ENCODE data around the gene UBL4B. TPM values are rescaled to one million over a fixed set of nuclear protein-coding genes. Genes with fewer than 3 reads are reported as not detected.

Gene UBL4B
- total RNA-seq, 1 donor from 2014 or later, result not detected

GRCh38 chr1:110130113-110130591, 17.9 kb downstream of the UBL4B start:
- TF ChIP-seq CTCF (conservative IDR thresholded peaks at IDR 0.05; ENCODE audit: low read depth, low read length), result peak; percentile 27
- no peak for DNase-seq (ENCODE audit: low read depth)
- H3K4me3 ChIP-seq (ENCODE audit: low read depth, low read length), result no peak overlapping the region

- H3K4me3 ChIP-seq (ENCODE audit: low read depth, low read length), result no peak overlapping the region
- no peak for TF ChIP-seq CTCF (conservative IDR thresholded peaks at IDR 0.05; ENCODE audit: low read depth, low read length)
- DNase-seq (ENCODE audit: low read depth), result no peak
Measured at GRCh38 chr1:110130989-110131388, 18.7 kb downstream of the UBL4B start.

- DNase-seq (ENCODE audit: low read depth), result no peak
- TF ChIP-seq CTCF (conservative IDR thresholded peaks at IDR 0.05; ENCODE audit: low read depth, low read length), result no peak
- H3K4me3 ChIP-seq (ENCODE audit: low read depth, low read length), result no peak overlapping the region
Measured at GRCh38 chr1:110132682-110133081, 20.4 kb downstream of the UBL4B start.

GRCh38 chr1:110133436-110133835, 21.2 kb downstream of the UBL4B start:
- DNase-seq (ENCODE audit: low read depth), result no peak
- no peak for TF ChIP-seq CTCF (conservative IDR thresholded peaks at IDR 0.05; ENCODE audit: low read depth, low read length)

GRCh38 chr1:110134050-110134595, 21.9 kb downstream of the UBL4B start:
- no peak for DNase-seq (ENCODE audit: low read depth)
- TF ChIP-seq CTCF (conservative IDR thresholded peaks at IDR 0.05; ENCODE audit: low read depth, low read length), result no peak
- H3K4me3 ChIP-seq (ENCODE audit: low read depth, low read length), result no peak overlapping the region

More at GRCh38 chr1:110133436-110133835, 21.2 kb downstream of the UBL4B start:
- H3K4me3 ChIP-seq (ENCODE audit: low read depth, low read length), result no peak overlapping the region

GRCh38 chr1:110135246-110135645, 23.0 kb downstream of the UBL4B start:
- no peak overlapping the region for H3K4me3 ChIP-seq (ENCODE audit: low read depth, low read length)
- TF ChIP-seq CTCF (conservative IDR thresholded peaks at IDR 0.05; ENCODE audit: low read depth, low read length), result no peak
- no peak for DNase-seq (ENCODE audit: low read depth)

GRCh38 chr1:110135666-110136065, 23.4 kb downstream of the UBL4B start:
- no peak for DNase-seq (ENCODE audit: low read depth)

More at GRCh38 chr1:110135666-110136065, 23.4 kb downstream of the UBL4B start:
- TF ChIP-seq CTCF (conservative IDR thresholded peaks at IDR 0.05; ENCODE audit: low read depth, low read length), result no peak
- H3K4me3 ChIP-seq (ENCODE audit: low read depth, low read length), result no peak overlapping the region

Measured in epithelial cell of proximal tubule (primary cell).